Endodermal cell (in vitro differentiated cells): ENCODE measurements around the gene BNIP2. TPM values are rescaled to one million over a fixed set of nuclear protein-coding genes. Genes with fewer than 3 reads are reported as not detected.

Source experiments
- DNase-seq: peaks from one replicate; pipeline ENCODE4 v3.0.0-alpha.2; 2017
- H3K27ac ChIP-seq: 2 replicates; pipeline ENCODE4 v1.5.1; 2013; ENCODE audit warnings: mild to moderate bottlenecking, low read depth, low read length, moderate library complexity
- H3K27me3 ChIP-seq: 2 replicates; pipeline ENCODE4 v1.6.1; 2013; ENCODE audit warnings: mild to moderate bottlenecking, low read length, moderate library complexity; ENCODE audit not compliant: insufficient read depth, control insufficient read depth, poor library complexity, severe bottlenecking
- H3K36me3 ChIP-seq: 2 replicates; pipeline ENCODE4 v1.7.0; 2013; ENCODE audit warnings: mild to moderate bottlenecking, low read length, moderate library complexity; ENCODE audit not compliant: control insufficient read depth, insufficient read depth
- H3K4me1 ChIP-seq: one replicate; pipeline ENCODE4 v1.7.0; 2013; ENCODE audit warnings: low read length; ENCODE audit not compliant: control insufficient read depth, insufficient read depth
- H3K4me3 ChIP-seq: 2 replicates; pipeline ENCODE4 v1.5.1; 2013; ENCODE audit warnings: mild to moderate bottlenecking, low read length, moderate library complexity
- H3K9ac ChIP-seq: 2 replicates; pipeline ENCODE4 v1.6.1; 2013; ENCODE audit warnings: mild to moderate bottlenecking, low read length, moderate library complexity; ENCODE audit not compliant: poor library complexity, severe bottlenecking; ENCODE audit errors: extremely low read depth
- H3K9me3 ChIP-seq: 2 replicates; pipeline ENCODE4 v1.6.1; 2013; ENCODE audit warnings: mild to moderate bottlenecking, low read length, moderate library complexity; ENCODE audit not compliant: control insufficient read depth
- H3K27ac Mint-ChIP-seq: 2 replicates; pipeline ENCODE4 v1.8.0; 2020; ENCODE audit warnings: mixed read lengths
- H3K27me3 Mint-ChIP-seq: 2 replicates; pipeline ENCODE4 v1.8.0; 2021; ENCODE audit warnings: mild to moderate bottlenecking, mixed read lengths; ENCODE audit not compliant: insufficient read depth
- H3K36me3 Mint-ChIP-seq: 2 replicates; pipeline ENCODE4 v1.8.0; 2020; ENCODE audit warnings: low read depth, mixed read lengths
- H3K4me1 Mint-ChIP-seq: 2 replicates; pipeline ENCODE4 v1.8.0; 2020; ENCODE audit warnings: mixed read lengths
- H3K4me3 Mint-ChIP-seq: 2 replicates; pipeline ENCODE4 v1.8.0; 2020; ENCODE audit warnings: mild to moderate bottlenecking, moderate library complexity, mixed read lengths
- H3K9me3 Mint-ChIP-seq: 2 replicates; pipeline ENCODE4 v1.8.0; 2020; ENCODE audit warnings: mild to moderate bottlenecking, mixed read lengths
- CTCF ChIP-seq: fragments of 200-600 bp; sonication (generic); conservative IDR thresholded peaks from 2 replicates; pipeline ENCODE4 v1.5.0; 2021; ENCODE audit warnings: antibody characterized with exemption, mild to moderate bottlenecking
- WGBS, 2 experiments: methylation state at CpG; one replicate each; pipeline versions ENCODE4 v1.1.5 to v1.1.7; 2013; ENCODE audit warnings: missing lambda C conversion rate in 2 of 2, mixed read lengths in 1 of 2; ENCODE audit not compliant: insufficient coverage in 1 of 2, insufficient read length in 1 of 2; 5-methylcytosine and 5-hydroxymethylcytosine counted together
- total RNA-seq, 2 donors: library from RNA; stranded (reverse); fragmentation: NEBNext Ultra II Directional in 1 of 2; extraction: Animal tissue kit (Norgen Biotek cat#: 25700) in 1 of 2; gene quantifications; 2 replicates in 1 of 2; 3 replicates in 1 of 2; pipeline ENCODE4 v1.2.1, GENCODE V29; 2021

The BNIP2 gene
- total RNA-seq, 2 donors from 2014 or later = 52.3 to 52.6 TPM

DNA sequence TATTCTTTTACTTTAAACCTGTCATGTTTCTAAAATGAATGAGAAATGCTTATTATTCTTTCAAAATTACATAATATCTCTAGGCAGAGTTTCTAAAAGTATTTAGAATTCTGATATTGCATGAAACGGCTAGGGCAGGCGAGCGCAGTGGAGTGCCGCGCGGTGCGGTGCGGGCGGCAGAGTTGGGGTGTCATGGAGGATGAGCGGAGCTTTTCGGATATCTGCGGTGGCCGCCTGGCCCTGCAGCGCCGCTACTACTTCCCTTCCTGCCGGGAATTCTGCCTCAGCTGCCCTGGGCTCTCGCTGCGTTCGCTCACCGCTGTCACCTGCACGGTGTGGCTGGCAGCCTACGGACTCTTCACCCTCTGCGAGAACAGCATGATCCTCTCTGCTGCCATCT lies 12.6 kb downstream of the BNIP2 start:
- no peak for TF ChIP-seq CTCF
- H3K27ac Mint-ChIP-seq = no peak overlapping the region

DNA sequence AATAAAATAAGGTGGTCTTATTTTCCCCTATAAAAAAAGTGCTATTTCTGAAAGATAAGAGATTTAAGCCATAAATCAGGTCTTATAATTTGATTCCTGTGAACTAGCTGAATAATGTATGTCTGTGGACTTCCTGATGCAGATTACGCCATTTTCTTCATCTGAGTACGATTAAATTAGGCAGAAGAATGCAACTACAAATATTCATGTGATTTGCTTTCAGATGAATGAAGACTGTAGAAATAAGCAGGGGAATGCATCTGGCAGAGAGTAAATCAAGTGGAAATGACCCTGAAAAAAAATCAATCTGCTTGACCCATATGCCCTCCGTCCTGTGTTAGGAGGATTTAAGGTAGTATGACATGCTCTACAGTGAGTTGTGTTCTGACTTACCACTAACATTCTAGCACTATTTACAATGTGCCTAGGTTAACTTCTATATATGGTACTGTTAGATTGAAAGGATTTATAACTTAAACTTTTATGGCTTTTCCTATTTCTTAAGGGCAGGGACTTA lies 14.7 kb downstream of the BNIP2 start:
- Histone ChIP-seq H3K27me3 (no peaks in the 10 kb centered on the region), H3K9me3 (no peaks in the 10 kb centered on the region), H3K4me3 (no peak overlapping the region), H3K4me1 (no peaks in the 10 kb centered on the region), H3K27ac (no peak overlapping the region), H3K9ac (no peak overlapping the region), H3K36me3 (peaks cover 85% of the 10 kb centered on the region)
- no peak for DNase-seq
- Mint-ChIP-seq H3K27ac (no peak overlapping the region), H3K36me3 (peaks cover 75% of the 10 kb centered on the region), H3K27me3 (no peaks in the 10 kb centered on the region), H3K4me3 (no peak overlapping the region), H3K4me1 (no peaks in the 10 kb centered on the region), H3K9me3 (no peaks in the 10 kb centered on the region)
- TF ChIP-seq CTCF = no peak
- 95 to 99% methylated on average over 2 to 3 of the region's 3 CpGs for WGBS, 2 experiments

More for the DNA sequence above, 12.6 kb downstream of the BNIP2 start:
- no peaks in the 10 kb centered on the region for H3K9me3 ChIP-seq
- WGBS, 2 experiments = 94 to 96% methylated on average over 19 to 23 of the region's 23 CpGs
- H3K9ac ChIP-seq = no peak overlapping the region
- Mint-ChIP-seq H3K9me3 (no peaks in the 10 kb centered on the region), H3K27me3 (no peaks in the 10 kb centered on the region), H3K4me3 (no peak overlapping the region), H3K4me1 (peaks cover 6% of the 10 kb centered on the region), H3K36me3 (peaks cover 79% of the 10 kb centered on the region)
- peaks cover 6% of the 10 kb centered on the region for H3K4me1 ChIP-seq
- peaks cover 89% of the 10 kb centered on the region for H3K36me3 ChIP-seq
- H3K4me3 ChIP-seq = no peak overlapping the region
- H3K27me3 ChIP-seq = no peaks in the 10 kb centered on the region
- no peak for DNase-seq
- H3K27ac ChIP-seq = no peak overlapping the region

DNA sequence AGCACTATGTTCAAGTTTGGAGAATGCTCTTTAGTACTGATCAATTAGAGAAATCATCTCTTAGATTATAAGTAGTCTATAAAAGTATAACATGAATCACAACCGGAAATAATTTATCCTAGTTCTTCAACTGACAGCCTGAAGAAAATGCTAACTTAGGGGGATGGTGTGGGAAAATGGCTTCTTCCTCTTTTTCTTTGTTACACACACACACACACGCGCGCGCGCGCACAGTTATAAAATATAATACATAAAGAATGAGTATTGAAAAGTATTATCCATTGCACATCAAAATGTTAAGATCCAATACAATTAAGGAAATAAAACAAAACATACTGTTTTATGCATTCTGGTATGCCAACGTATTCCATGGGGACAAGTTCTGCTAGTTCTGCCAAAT lies 20.6 kb downstream of the BNIP2 start:
- H3K27ac Mint-ChIP-seq = no peak overlapping the region
- peaks cover 81% of the 10 kb centered on the region for H3K36me3 ChIP-seq
- no peak overlapping the region for H3K4me3 Mint-ChIP-seq

More for the DNA sequence above, 20.6 kb downstream of the BNIP2 start:
- Mint-ChIP-seq H3K36me3 (peaks cover 56% of the 10 kb centered on the region), H3K4me1 (no peaks in the 10 kb centered on the region), H3K9me3 (no peaks in the 10 kb centered on the region), H3K27me3 (no peaks in the 10 kb centered on the region)
- Histone ChIP-seq H3K27me3 (no peaks in the 10 kb centered on the region), H3K4me3 (no peak overlapping the region), H3K9ac (no peak overlapping the region), H3K4me1 (no peaks in the 10 kb centered on the region), H3K9me3 (no peaks in the 10 kb centered on the region), H3K27ac (no peak overlapping the region)
- 86 to 100% methylated on average over 1 of the region's 8 CpGs for WGBS, 2 experiments
- no peak for DNase-seq
- no peak for TF ChIP-seq CTCF
